ENCODE measurements around the gene SLC34A1.

Gene SLC34A1

DNA sequence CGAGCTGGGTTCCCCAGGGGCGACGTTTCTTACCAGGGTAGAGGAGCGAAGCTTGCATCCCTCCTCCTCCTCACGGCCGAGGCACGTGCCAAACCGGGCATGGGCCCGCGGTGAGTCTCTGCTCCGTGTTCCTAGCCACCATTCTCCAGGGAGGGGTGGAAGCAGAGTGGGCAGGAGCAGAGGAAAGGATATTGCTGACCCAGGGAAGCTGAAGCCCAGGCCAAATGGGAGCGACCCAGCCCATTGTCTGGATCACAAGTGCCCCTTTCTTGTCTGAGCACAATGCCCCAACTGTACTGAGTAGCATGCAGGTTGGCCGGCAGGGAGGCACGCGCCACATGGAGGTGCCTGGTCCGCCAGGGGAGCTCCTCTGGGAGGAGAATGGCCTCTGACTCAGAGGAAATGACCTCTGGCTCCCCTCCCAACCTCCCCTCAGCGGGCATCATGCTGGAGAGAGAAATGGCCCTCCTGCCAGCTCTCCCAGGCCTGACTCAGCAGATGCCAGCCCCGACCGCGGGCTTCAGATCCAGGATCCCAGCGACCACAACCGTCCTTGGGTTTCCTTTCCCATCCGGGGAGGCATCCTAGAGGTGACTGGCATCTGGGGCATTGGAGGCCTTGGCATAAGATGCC, 63.5 kb downstream of the SLC34A1 start:
- DNase-seq = no peak
